Gastrocnemius medialis (tissue), 4 donors: Measurements from ENCODE around the gene TGM3.

Experiments
- POLR2A ChIP-seq, 2 donors: fragments of 450-650 bp; IDR thresholded peaks; one replicate each; pipeline ENCODE4 v1.6.1; 2017; ENCODE audit warnings: antibody characterized with exemption in 2 of 2, mild to moderate bottlenecking in 2 of 2, moderate library complexity in 2 of 2
- TF ChIP-seq, protein P1 (sequence below), 5 experiments: fragments of 450-650 bp in 3 of 5; fragments of 200-600 bp in 2 of 5; sonication (generic) in 2 of 5; IDR thresholded peaks in 4 of 5; conservative IDR thresholded peaks in 1 of 5; 1 replicate in 4 of 5; 2 replicates in 1 of 5; pipeline ENCODE4 v1.5.1; 2016 to 2019; ENCODE audit warnings: antibody characterized with exemption in 5 of 5, mild to moderate bottlenecking in 3 of 5, moderate library complexity in 3 of 5

DNA sequence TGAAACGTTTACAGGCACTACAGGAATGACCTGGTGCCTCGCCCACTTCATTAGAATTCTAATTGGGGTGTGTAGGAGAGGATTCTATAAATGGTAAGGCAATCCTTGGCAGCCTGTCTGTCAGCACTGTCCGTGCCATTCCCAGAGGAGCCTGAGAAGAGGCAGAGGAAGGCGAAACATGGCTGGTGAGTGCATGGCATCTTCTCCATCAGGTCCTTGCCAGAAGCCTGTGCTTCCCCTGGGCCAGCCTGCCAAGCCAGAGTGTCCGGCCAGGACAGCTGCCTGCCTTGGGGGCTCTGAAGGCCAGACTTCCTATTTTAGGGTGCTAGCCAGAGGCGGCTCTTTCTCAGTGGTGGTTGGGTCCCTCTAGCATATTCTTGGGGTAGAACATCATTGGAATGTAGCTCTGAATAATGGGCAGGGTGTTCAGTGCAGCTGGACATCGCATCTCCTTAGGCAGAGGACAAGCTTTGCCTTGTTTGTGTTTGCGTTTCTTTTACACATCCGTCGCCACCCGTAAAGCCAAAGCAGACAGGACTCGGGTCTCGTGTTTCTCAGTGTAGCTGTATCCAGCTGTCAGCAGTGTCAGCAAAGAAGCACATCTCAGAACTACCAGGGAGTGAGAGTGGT is at the start of gene TGM3:
- TF ChIP-seq, protein P1, sequence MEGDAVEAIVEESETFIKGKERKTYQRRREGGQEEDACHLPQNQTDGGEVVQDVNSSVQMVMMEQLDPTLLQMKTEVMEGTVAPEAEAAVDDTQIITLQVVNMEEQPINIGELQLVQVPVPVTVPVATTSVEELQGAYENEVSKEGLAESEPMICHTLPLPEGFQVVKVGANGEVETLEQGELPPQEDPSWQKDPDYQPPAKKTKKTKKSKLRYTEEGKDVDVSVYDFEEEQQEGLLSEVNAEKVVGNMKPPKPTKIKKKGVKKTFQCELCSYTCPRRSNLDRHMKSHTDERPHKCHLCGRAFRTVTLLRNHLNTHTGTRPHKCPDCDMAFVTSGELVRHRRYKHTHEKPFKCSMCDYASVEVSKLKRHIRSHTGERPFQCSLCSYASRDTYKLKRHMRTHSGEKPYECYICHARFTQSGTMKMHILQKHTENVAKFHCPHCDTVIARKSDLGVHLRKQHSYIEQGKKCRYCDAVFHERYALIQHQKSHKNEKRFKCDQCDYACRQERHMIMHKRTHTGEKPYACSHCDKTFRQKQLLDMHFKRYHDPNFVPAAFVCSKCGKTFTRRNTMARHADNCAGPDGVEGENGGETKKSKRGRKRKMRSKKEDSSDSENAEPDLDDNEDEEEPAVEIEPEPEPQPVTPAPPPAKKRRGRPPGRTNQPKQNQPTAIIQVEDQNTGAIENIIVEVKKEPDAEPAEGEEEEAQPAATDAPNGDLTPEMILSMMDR (IDR thresholded peaks at IDR 0.05 in 4 of 5, conservative IDR thresholded peaks at IDR 0.05 in 1 of 5), result no peak
- TF ChIP-seq POLR2A (IDR thresholded peaks at IDR 0.05), result no peak
